Measurements from ENCODE around the gene JMJD8. TPM values are rescaled to one million over a fixed set of nuclear protein-coding genes. Genes with fewer than 3 reads are reported as not detected.

JMJD8 gene
- total and polyA plus RNA-seq, 10 of the 15 experiments (the other 5 are each of a cell fraction or from before 2014, with no cell fraction given), result 1.00 to 50.4 (median 30.7) TPM

DNA sequence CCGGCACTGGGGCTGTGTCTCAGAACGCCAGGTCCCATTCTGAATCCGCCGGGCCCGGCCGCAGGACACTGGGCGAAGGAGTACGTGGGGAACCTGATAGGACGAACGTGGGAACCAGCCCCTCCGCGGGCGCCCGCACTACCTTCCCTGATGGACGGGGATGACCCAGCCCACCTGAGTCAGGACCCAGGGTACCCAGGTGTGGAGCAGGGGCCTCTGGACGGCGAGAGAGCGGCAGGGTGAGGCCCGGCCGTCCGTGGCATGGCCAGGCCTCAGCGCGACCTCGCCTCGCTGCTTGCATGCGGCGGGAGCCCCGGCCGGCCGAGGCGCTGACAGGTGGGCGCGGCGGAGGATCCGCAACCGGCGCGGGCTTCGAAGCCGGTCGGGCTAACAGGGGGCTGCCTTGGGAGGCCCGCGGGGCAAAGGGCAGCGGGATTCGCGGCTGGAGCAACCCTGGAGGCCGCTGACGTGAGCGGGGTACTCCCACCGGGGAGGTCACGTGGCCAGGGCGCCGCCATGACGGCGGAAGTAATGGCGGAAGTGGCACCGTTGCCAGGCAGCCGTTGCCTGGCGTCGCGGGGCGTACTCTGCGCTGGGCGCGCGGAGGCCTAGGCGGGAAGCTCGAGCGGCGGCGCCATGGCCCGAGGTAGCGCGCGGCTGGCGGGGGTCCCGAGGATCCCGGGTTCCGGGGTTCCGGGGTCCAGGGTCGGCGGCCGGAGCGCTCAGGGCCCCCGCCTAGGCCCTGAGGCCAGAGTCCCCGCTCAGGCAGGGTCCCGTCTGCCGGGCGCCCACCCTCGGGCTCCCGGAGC, 35.1 kb downstream of the JMJD8 start, which contains the start of gene WDR90 (continued):
- TF ChIP-seq CBX3 (IDR thresholded peaks at IDR 0.05; ENCODE audit: borderline replicate concordance, low read depth) (no peak), HDAC2 (IDR thresholded peaks at IDR 0.05) (no peak), POLR2A (IDR thresholded peaks at IDR 0.05; ENCODE audit: low read depth, low read length) (peak; percentile 84), MAX (IDR thresholded peaks at IDR 0.05; ENCODE audit: low read depth, low read length) (peak; percentile 98), WRNIP1 (IDR thresholded peaks at IDR 0.05; ENCODE audit: borderline replicate concordance, low read depth, low read length) (no peak), KAT2A (conservative IDR thresholded peaks at IDR 0.05; ENCODE audit: control insufficient read depth, low read depth, low read length) (no peak), CUX1 (IDR thresholded peaks at IDR 0.05; ENCODE audit: insufficient replicate concordance, low read depth, low read length) (no peak), CBX5 (IDR thresholded peaks at IDR 0.05; ENCODE audit: low read depth) (no peak), TBL1XR1 (IDR thresholded peaks at IDR 0.05; ENCODE audit: low read depth, low read length) (no peak), EZH2 (IDR thresholded peaks at IDR 0.05; ENCODE audit: borderline replicate concordance, control insufficient read depth, low read depth, low read length) (no peak), USF2 (IDR thresholded peaks at IDR 0.05; ENCODE audit: borderline replicate concordance, low read depth, low read length) (peak; percentile 92), POLR2AphosphoS2 (IDR thresholded peaks at IDR 0.05; ENCODE audit: low read depth, low read length) (peak; percentile 51; the same call in 1 of the 2 replicates), SREBF2 (IDR thresholded peaks at IDR 0.05; ENCODE audit: low read length) (no peak), CEBPB (IDR thresholded peaks at IDR 0.05; ENCODE audit: borderline replicate concordance in 1 of 2, low read depth in 2 of 2, low read length in 2 of 2) (no peak), NBN (IDR thresholded peaks at IDR 0.05) (no peak), MTA2 (IDR thresholded peaks at IDR 0.05; ENCODE audit: low read depth) (no peak), ZBED1 (IDR thresholded peaks at IDR 0.05; ENCODE audit: borderline replicate concordance) (no peak)
- TF ChIP-seq, protein P1, sequence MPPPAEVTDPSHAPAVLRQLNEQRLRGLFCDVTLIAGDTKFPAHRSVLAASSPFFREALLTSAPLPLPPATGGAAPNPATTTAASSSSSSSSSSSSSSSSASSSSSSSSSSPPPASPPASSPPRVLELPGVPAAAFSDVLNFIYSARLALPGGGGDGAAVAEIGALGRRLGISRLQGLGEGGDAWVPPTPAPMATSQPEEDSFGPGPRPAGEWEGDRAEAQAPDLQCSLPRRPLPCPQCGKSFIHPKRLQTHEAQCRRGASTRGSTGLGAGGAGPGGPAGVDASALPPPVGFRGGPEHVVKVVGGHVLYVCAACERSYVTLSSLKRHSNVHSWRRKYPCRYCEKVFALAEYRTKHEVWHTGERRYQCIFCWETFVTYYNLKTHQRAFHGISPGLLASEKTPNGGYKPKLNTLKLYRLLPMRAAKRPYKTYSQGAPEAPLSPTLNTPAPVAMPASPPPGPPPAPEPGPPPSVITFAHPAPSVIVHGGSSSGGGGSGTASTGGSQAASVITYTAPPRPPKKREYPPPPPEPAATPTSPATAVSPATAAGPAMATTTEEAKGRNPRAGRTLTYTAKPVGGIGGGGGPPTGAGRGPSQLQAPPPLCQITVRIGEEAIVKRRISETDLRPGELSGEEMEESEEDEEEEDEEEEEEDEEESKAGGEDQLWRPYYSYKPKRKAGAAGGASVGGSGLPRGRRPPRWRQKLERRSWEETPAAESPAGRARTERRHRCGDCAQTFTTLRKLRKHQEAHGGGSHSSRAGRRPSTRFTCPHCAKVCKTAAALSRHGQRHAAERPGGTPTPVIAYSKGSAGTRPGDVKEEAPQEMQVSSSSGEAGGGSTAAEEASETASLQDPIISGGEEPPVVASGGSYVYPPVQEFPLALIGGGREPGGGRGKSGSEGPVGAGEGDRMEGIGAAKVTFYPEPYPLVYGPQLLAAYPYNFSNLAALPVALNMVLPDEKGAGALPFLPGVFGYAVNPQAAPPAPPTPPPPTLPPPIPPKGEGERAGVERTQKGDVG (CRISPR knock-in tag; IDR thresholded peaks at IDR 0.05), result no peak
- TF ChIP-seq, protein P2, sequence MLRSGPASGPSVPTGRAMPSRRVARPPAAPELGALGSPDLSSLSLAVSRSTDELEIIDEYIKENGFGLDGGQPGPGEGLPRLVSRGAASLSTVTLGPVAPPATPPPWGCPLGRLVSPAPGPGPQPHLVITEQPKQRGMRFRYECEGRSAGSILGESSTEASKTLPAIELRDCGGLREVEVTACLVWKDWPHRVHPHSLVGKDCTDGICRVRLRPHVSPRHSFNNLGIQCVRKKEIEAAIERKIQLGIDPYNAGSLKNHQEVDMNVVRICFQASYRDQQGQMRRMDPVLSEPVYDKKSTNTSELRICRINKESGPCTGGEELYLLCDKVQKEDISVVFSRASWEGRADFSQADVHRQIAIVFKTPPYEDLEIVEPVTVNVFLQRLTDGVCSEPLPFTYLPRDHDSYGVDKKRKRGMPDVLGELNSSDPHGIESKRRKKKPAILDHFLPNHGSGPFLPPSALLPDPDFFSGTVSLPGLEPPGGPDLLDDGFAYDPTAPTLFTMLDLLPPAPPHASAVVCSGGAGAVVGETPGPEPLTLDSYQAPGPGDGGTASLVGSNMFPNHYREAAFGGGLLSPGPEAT (IDR thresholded peaks at IDR 0.05; ENCODE audit: low read depth), result no peak
